Mesenchymal stem cell (in vitro differentiated cells and primary cell): ENCODE results near the gene CYP2S1.

Experiments used
- DNase-seq: peaks from one replicate; pipeline ENCODE4 v3.0.0-alpha.2; 2013
- H2AFZ ChIP-seq: one replicate; pipeline ENCODE4 v1.6.1; 2013; ENCODE audit warnings: low read depth, mild to moderate bottlenecking, control low read depth, inconsistent platforms, low read length, moderate library complexity
- H2AK5ac ChIP-seq: 2 replicates; pipeline ENCODE4 v1.6.1; 2013; ENCODE audit warnings: low read length, moderate library complexity, mild to moderate bottlenecking, inconsistent platforms; ENCODE audit not compliant: severe bottlenecking
- H2BK120ac ChIP-seq: one replicate; pipeline ENCODE4 v1.6.1; 2013; ENCODE audit warnings: low read depth, mild to moderate bottlenecking, inconsistent platforms, low read length, moderate library complexity
- H2BK12ac ChIP-seq, 2 experiments: one replicate each; pipeline ENCODE4 v1.6.1; 2013; ENCODE audit warnings: inconsistent platforms in 2 of 2, low read length in 2 of 2, mild to moderate bottlenecking in 2 of 2, moderate library complexity in 2 of 2, control low read depth in 1 of 2
- H2BK15ac ChIP-seq: one replicate; pipeline ENCODE4 v1.6.1; 2013; ENCODE audit warnings: mild to moderate bottlenecking, low read depth, inconsistent platforms; ENCODE audit not compliant: poor library complexity, severe bottlenecking
- H2BK5ac ChIP-seq: 2 replicates; pipeline ENCODE4 v1.6.1; 2013; ENCODE audit warnings: low read depth, mild to moderate bottlenecking, low read length, control low read depth, inconsistent platforms; ENCODE audit not compliant: poor library complexity, severe bottlenecking
- H3K14ac ChIP-seq, 2 experiments: one replicate each; pipeline ENCODE4 v1.6.1; 2013; ENCODE audit warnings: inconsistent platforms in 2 of 2, low read length in 2 of 2, control low read depth in 1 of 2, mild to moderate bottlenecking in 1 of 2, moderate library complexity in 1 of 2
- H3K18ac ChIP-seq, 2 experiments: one replicate each; pipeline ENCODE4 v1.6.1; 2013; ENCODE audit warnings: inconsistent platforms in 2 of 2, low read length in 2 of 2, control low read depth in 1 of 2, low read depth in 1 of 2, mild to moderate bottlenecking in 1 of 2
- H3K23ac ChIP-seq, 2 experiments: one replicate each; pipeline ENCODE4 v1.6.1; 2013; ENCODE audit warnings: inconsistent platforms in 2 of 2, low read length in 2 of 2, mild to moderate bottlenecking in 2 of 2, moderate library complexity in 2 of 2, control low read depth in 1 of 2
- H3K27ac ChIP-seq: 2 replicates; pipeline ENCODE4 v1.5.1; 2013; ENCODE audit warnings: mild to moderate bottlenecking, moderate library complexity, low read length, control low read depth, inconsistent platforms; ENCODE audit not compliant: poor library complexity, severe bottlenecking
- H3K27me3 ChIP-seq, 2 experiments: 2 replicates each; pipeline versions ENCODE4 v1.6.1 to v1.7.0; 2013; ENCODE audit warnings: low read length in 2 of 2, mild to moderate bottlenecking in 2 of 2, moderate library complexity in 2 of 2, control low read depth in 1 of 2, inconsistent platforms in 1 of 2; ENCODE audit not compliant: control insufficient read depth in 1 of 2, insufficient read depth in 1 of 2
- H3K36me3 ChIP-seq, 2 experiments: 2 replicates each; pipeline versions ENCODE4 v1.6.1 to v1.7.0; 2013; ENCODE audit warnings: low read length in 2 of 2, control low read depth in 1 of 2, inconsistent platforms in 1 of 2, low read depth in 1 of 2, mild to moderate bottlenecking in 1 of 2; ENCODE audit not compliant: insufficient read depth in 2 of 2, control insufficient read depth in 1 of 2
- H3K4ac ChIP-seq, 2 experiments: one replicate each; pipeline ENCODE4 v1.6.1; 2013; ENCODE audit warnings: inconsistent platforms in 2 of 2, low read length in 2 of 2, mild to moderate bottlenecking in 2 of 2, moderate library complexity in 2 of 2, control low read depth in 1 of 2, low read depth in 1 of 2
- H3K4me1 ChIP-seq: 2 replicates; pipeline ENCODE4 v1.6.1; 2013; ENCODE audit warnings: low read depth, low read length, control low read depth; ENCODE audit not compliant: control insufficient read depth, insufficient read depth
- H3K4me2 ChIP-seq: 2 replicates; pipeline ENCODE4 v1.6.1; 2013; ENCODE audit warnings: low read length, mild to moderate bottlenecking, inconsistent platforms; ENCODE audit not compliant: poor library complexity, severe bottlenecking
- H3K4me3 ChIP-seq, 2 experiments: 2 replicates each; pipeline versions ENCODE4 v1.5.1 to v1.7.0; 2013; ENCODE audit warnings: low read length in 2 of 2, mild to moderate bottlenecking in 2 of 2, control low read depth in 1 of 2, low read depth in 1 of 2; ENCODE audit not compliant: insufficient read depth in 1 of 2
- H3K79me1 ChIP-seq: replicated peaks from 2 replicates; pipeline ENCODE4 v1.6.1; 2013; ENCODE audit warnings: mild to moderate bottlenecking, control low read depth, low read length, inconsistent platforms; ENCODE audit not compliant: poor library complexity, severe bottlenecking
- H3K9ac ChIP-seq: 2 replicates; pipeline ENCODE4 v1.7.0; 2013; ENCODE audit warnings: mild to moderate bottlenecking, low read length, moderate library complexity
- H3K9me3 ChIP-seq: 2 replicates; pipeline ENCODE4 v1.7.0; 2013; ENCODE audit warnings: mild to moderate bottlenecking, low read length; ENCODE audit not compliant: control insufficient read depth
- H4K8ac ChIP-seq: one replicate; pipeline ENCODE4 v1.6.1; 2013; ENCODE audit warnings: inconsistent platforms, mild to moderate bottlenecking, low read length, moderate library complexity
- H4K91ac ChIP-seq: one replicate; pipeline ENCODE4 v1.6.1; 2013; ENCODE audit warnings: mild to moderate bottlenecking, low read length, inconsistent platforms
- WGBS: methylation state at CpG from one replicate; pipeline ENCODE4 v1.1.7; 2013; ENCODE audit warnings: mixed read lengths; 5-methylcytosine and 5-hydroxymethylcytosine counted together

Gene CYP2S1

DNA sequence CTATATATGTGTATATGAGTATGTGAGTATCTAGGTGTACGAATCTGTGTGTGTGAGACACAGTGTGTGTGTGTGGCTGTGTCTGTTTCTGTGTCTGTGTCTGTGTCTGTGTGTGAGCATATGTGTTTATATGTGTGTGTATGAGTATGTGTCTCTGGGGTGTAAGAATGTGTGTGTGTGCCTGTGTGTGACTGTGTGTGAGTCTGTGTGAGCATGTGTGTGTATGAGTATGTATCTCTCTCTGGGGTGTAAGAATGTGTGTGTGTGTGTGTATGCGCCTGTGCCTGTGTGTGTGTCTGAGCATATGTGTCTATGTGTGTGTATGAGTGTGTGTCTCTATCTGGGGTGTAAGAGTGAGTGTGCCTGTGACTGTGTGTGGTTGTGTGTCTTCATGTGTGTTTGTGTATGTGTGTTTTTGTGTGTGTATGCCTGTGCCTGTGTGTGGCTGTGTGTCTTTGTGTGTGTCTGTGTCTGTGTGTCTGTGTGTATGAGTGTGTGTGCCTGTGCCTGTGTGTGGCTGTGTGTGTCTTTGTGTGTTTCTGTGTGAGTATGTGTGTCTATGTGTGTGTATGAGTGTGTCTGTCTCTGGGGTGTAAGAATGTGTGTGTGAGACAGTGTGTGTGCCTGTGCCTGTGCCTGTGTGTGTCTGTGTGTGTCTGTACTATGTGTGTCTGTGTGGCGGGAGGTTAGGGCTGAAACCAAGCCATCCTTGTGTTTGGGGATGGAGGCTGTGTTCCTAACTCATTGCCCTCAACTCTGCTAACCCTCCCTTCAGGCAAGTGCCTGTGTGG lies 37.2 kb downstream of the CYP2S1 start:
- Histone ChIP-seq H3K9me3 (no peaks in the 10 kb centered on the region), H4K91ac (peak overlapping the region; percentile 34), H3K79me1 (peaks cover 19% of the 10 kb centered on the region), H2BK5ac (no peak overlapping the region), H2AFZ (no peak overlapping the region), H2BK12ac (peak overlapping the region; percentile 11 to 14), H3K18ac (peak overlapping the region; percentile 8 to 44), H3K9ac (peak overlapping the region; percentile 3), H3K23ac (no peak overlapping the region), H2AK5ac (no peak overlapping the region), H3K4me3 (no peak overlapping the region), H2BK15ac (no peak overlapping the region), H3K36me3 (peaks cover 61 to 71% of the 10 kb centered on the region in 2 experiments), H3K27ac (no peak overlapping the region), H3K4me1 (peaks cover 19% of the 10 kb centered on the region), H4K8ac (peak overlapping the region; percentile 59), H3K4ac (no peak overlapping the region), H2BK120ac (no peak overlapping the region), H3K27me3 (no peaks in the 10 kb centered on the region), H3K4me2 (no peak overlapping the region), H3K14ac (peak overlapping the region in 1 of 2 experiments; percentile 14)
- DNase-seq: peak; percentile 16
- 97% methylated on average over 2 of the region's 3 CpGs for WGBS

DNA sequence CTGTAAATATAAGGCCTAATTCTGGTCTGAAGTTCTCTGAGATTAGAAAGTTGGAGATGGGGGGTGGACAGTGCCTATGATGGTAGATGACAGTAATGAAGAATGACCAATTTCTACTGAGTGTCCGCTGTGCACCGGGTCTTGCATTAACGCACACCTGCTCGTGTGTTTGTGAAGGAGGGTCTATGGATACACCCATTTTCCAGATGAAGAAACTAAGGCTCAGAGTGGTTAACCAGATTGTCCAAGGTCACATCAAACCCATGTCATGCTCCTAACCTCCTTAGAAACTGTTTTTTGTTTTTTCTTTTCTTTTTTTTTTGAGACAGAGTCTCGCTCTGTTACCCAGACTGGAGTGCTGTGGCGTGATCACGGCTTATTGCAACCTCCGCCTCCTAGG lies 39.7 kb downstream of the CYP2S1 start:
- H4K8ac ChIP-seq: no peak overlapping the region
- H2BK15ac ChIP-seq: no peak overlapping the region
- H3K4ac ChIP-seq: no peak overlapping the region
- no peak overlapping the region for H3K23ac ChIP-seq
- H3K14ac ChIP-seq: no peak overlapping the region
- no peaks in the 10 kb centered on the region for H3K9me3 ChIP-seq
- H2BK120ac ChIP-seq: no peak overlapping the region
- no peaks in the 10 kb centered on the region for H3K27me3 ChIP-seq
- no peak overlapping the region for H2BK5ac ChIP-seq
- DNase-seq: no peak
- H3K4me3 ChIP-seq: no peak overlapping the region
- no peak overlapping the region for H2AFZ ChIP-seq
- peaks cover 67 to 80% of the 10 kb centered on the region in 2 experiments for H3K36me3 ChIP-seq
- 98% methylated on average over 8 of the region's 8 CpGs for WGBS
- H2BK12ac ChIP-seq: no peak overlapping the region
- H3K27ac ChIP-seq: no peak overlapping the region
- H3K9ac ChIP-seq: no peak overlapping the region
- no peak overlapping the region for H4K91ac ChIP-seq
- H3K4me2 ChIP-seq: no peak overlapping the region
- no peak overlapping the region for H2AK5ac ChIP-seq
- H3K79me1 ChIP-seq: peaks cover 21% of the 10 kb centered on the region
- no peak overlapping the region for H3K18ac ChIP-seq
- peaks cover 7% of the 10 kb centered on the region for H3K4me1 ChIP-seq

GRCh38 chr19:41233748-41234240 lies 40.8 kb downstream of the CYP2S1 start:
- Histone ChIP-seq H2BK120ac (no peak overlapping the region), H3K18ac (peak overlapping the region in 1 of 2 experiments; percentile 54), H2AFZ (no peak overlapping the region), H3K4me2 (no peak overlapping the region), H3K9me3 (no peaks in the 10 kb centered on the region), H4K8ac (no peak overlapping the region), H3K4me1 (peaks cover 4% of the 10 kb centered on the region), H3K23ac (no peak overlapping the region), H3K9ac (no peak overlapping the region), H3K4ac (no peak overlapping the region), H3K4me3 (no peak overlapping the region), H2BK5ac (no peak overlapping the region), H2BK15ac (no peak overlapping the region), H3K27ac (no peak overlapping the region), H2AK5ac (peak overlapping the region; percentile 39), H3K27me3 (no peaks in the 10 kb centered on the region), H3K14ac (no peak overlapping the region), H3K79me1 (peaks cover 32% of the 10 kb centered on the region), H2BK12ac (no peak overlapping the region), H3K36me3 (peaks cover 69 to 82% of the 10 kb centered on the region in 2 experiments), H4K91ac (no peak overlapping the region)
- DNase-seq: no peak
- 94% methylated on average over 2 of the region's 4 CpGs for WGBS

- Histone ChIP-seq H3K79me1 (peaks cover 34% of the 10 kb centered on the region), H3K36me3 (peaks cover 74 to 87% of the 10 kb centered on the region in 2 experiments), H3K9me3 (no peaks in the 10 kb centered on the region), H2AK5ac (no peak overlapping the region), H2BK12ac (no peak overlapping the region), H2BK120ac (no peak overlapping the region), H2BK5ac (no peak overlapping the region), H3K27me3 (no peaks in the 10 kb centered on the region), H3K9ac (no peak overlapping the region), H3K4me2 (no peak overlapping the region), H2BK15ac (no peak overlapping the region), H3K23ac (no peak overlapping the region), H3K27ac (no peak overlapping the region), H3K4me1 (peaks cover 5% of the 10 kb centered on the region), H3K4me3 (no peak overlapping the region), H4K8ac (no peak overlapping the region), H4K91ac (no peak overlapping the region), H3K18ac (no peak overlapping the region), H3K4ac (no peak overlapping the region), H3K14ac (no peak overlapping the region), H2AFZ (no peak overlapping the region)
- DNase-seq: no peak
- 96% methylated on average over 7 of the region's 8 CpGs for WGBS
Measured at GRCh38 chr19:41234512-41235168, 41.6 kb downstream of the CYP2S1 start.
